NCI-H460 (cell line): Measurements from ENCODE around the gene MYO10. TPM values are rescaled to one million over a fixed set of nuclear protein-coding genes. Genes with fewer than 3 reads are reported as not detected.

ENCODE experiments used
- small RNA-seq, 2 experiments: library from RNA; depleted of rRNA; stranded (forward); fragments of <200 nt; gene quantifications; one replicate each; pipeline ENCODE3, GENCODE V24; 2014
- total RNA-seq: library from RNA; depleted of rRNA; stranded (reverse); fragments of >200 nt; shearing (Covaris generic); gene quantifications from 2 replicates; pipeline ENCODE4 v1.2.3, GENCODE V29; 2014

Gene MYO10
- total RNA-seq, 1 experiment from 2014 or later, result 13.0 TPM

Small RNAs within 50 kb of the gene (small RNA-seq; reads per million reads assigned to genes)
- 0 reads per million in 2 experiments for gene RF00019
- 0 to 0.06 reads per million in 2 experiments for gene RNA5SP179
- 0 reads per million in 2 experiments for gene RNU6-660P
